HCT116 (cell line): ENCODE results near the gene IGLL5.

Experiments
- CEBPB ChIP-seq: IDR thresholded peaks from 2 replicates; pipeline ENCODE4 v1.6.1; 2012; ENCODE audit warnings: low read depth
- CTCF ChIP-seq, 3 experiments: fragments of 200-600 bp in 1 of 3; sonication (generic) in 1 of 3; IDR thresholded peaks in 2 of 3; conservative IDR thresholded peaks in 1 of 3; 2 replicates each; pipeline ENCODE4 v1.5.1; 2012 to 2017; ENCODE audit warnings: low read depth in 2 of 3, low read length in 2 of 3, antibody characterized with exemption in 1 of 3, borderline replicate concordance in 1 of 3, control low read depth in 1 of 3, mild to moderate bottlenecking in 1 of 3, mixed read lengths in 1 of 3, mixed run types in 1 of 3, moderate library complexity in 1 of 3; ENCODE audit not compliant: insufficient read depth in 1 of 3
- EZH2 ChIP-seq: fragments of 200-600 bp; sonication (generic); IDR thresholded peaks from 2 replicates; pipeline ENCODE4 v1.6.1; 2017; ENCODE audit warnings: antibody characterized with exemption, mixed run types
- JUND ChIP-seq: IDR thresholded peaks from 2 replicates; pipeline ENCODE4 v1.6.1; 2012
- MAX ChIP-seq: IDR thresholded peaks from 2 replicates; pipeline ENCODE4 v1.6.1; 2012
- POLR2A ChIP-seq: IDR thresholded peaks from 2 replicates; pipeline ENCODE4 v1.7.0; 2011; ENCODE audit warnings: borderline replicate concordance; ENCODE audit not compliant: insufficient read depth, insufficient read length; ENCODE audit errors: extremely low read depth
- SRF ChIP-seq: IDR thresholded peaks from 2 replicates; pipeline ENCODE4 v1.6.1; 2012; ENCODE audit warnings: low read depth
- ZBTB33 ChIP-seq: IDR thresholded peaks from 2 replicates; pipeline ENCODE4 v1.6.1; 2011; ENCODE audit warnings: mild to moderate bottlenecking, low read length, moderate library complexity; ENCODE audit not compliant: insufficient replicate concordance; ENCODE audit errors: extremely low read depth
- ZNF274 ChIP-seq: fragments of 200-500 bp; sonication (Bioruptor generic); IDR thresholded peaks from 2 replicates; pipeline ENCODE4 v1.6.1; 2014; ENCODE audit warnings: mild to moderate bottlenecking, low read depth, low read length, inconsistent platforms

- TF ChIP-seq CEBPB (no peak), CTCF (IDR thresholded peaks at IDR 0.05 in 2 of 3, conservative IDR thresholded peaks at IDR 0.05 in 1 of 3; ENCODE audit: borderline replicate concordance in 1 of 3, insufficient read depth in 1 of 3, low read depth in 2 of 3, low read length in 2 of 3) (no peak), POLR2A (no peak), ZBTB33 (no peak), EZH2 (no peak), JUND (no peak), MAX (no peak), SRF (no peak), ZNF274 (no peak)
Observed at GRCh38 chr22:22933807-22934542, 46.4 kb downstream of the IGLL5 start.
